ENCODE results near the gene ANTXRL. TPM values are rescaled to one million over a fixed set of nuclear protein-coding genes. Genes with fewer than 3 reads are reported as not detected.

ANTXRL gene
- total and polyA plus RNA-seq, 2 experiments from 2014 or later, result not detected

- TF ChIP-seq ZNF462 (CRISPR knock-in tag; IDR thresholded peaks at IDR 0.05) (no peak), ZNF114 (CRISPR knock-in tag; IDR thresholded peaks at IDR 0.05) (no peak), STAT1 (IDR thresholded peaks at IDR 0.05; ENCODE audit: unreplicated experiment) (no peak), JUNB (IDR thresholded peaks at IDR 0.05; ENCODE audit: unreplicated experiment) (no peak), ZNF331 (CRISPR knock-in tag; IDR thresholded peaks at IDR 0.05; ENCODE audit: low read depth) (no peak), POLR2AphosphoS5 (IDR thresholded peaks at IDR 0.05; ENCODE audit: low read depth) (no peak), ETS1 (IDR thresholded peaks at IDR 0.05) (no peak), EZH2 (IDR thresholded peaks at IDR 0.05; ENCODE audit: low read depth, unreplicated experiment) (no peak), CREB1 (CRISPR knock-in tag; IDR thresholded peaks at IDR 0.05; ENCODE audit: low read depth) (no peak), EZH2phosphoT487 (IDR thresholded peaks at IDR 0.05; ENCODE audit: unreplicated experiment) (no peak)
These were observed 10.8 kb downstream of the ANTXRL start (continued) for GRCh38 chr10:46297406-46298204.

Measured in GM23338 (cell line).